Medulla oblongata (tissue), 1 donor: ENCODE data around the gene EWSR1.
A peak's percentile ranks its signal among the peaks of the same experiment; 100 is the strongest.

Experiments
- DNase-seq: peaks from one replicate; pipeline ENCODE4 v3.0.0-alpha.2; 2015; ENCODE audit errors: extremely low spot score

EWSR1 gene

DNA sequence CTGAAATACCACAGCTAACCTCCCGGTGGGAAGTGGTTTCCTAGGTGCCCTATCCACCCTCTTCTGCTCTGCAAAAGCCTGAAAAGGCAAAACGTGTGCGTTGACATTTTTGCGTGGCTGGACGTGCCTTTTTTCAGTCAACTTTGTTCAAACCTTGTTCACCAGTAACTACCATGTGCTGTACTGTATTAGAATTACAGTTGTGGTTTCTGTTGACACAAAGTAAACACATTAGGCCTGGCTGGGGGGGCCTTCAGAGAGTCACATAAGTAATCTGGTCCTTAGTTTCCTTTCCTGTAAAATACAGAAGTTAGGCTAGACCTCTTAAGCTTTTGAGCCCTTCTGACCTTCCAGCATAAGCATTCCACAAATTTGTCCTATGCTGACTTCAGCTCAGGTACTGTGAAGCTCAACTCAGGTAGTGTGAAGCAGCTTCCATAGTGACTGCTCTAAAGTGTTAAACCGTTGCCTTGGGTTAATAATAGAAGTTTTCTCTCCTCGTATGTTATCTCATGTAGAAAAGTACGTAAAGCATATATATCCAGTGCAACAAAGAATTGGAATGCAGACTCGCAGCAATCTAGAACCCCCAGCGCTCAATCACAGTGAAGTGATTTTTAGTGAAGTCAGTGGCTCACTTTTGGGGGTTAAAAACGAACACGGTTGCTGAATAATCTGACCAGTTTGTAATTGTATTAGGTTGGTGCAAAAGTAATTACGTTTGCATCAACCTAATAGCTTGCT, 1.8 kb downstream of the EWSR1 start:
- peak; percentile 21 for DNase-seq

DNA sequence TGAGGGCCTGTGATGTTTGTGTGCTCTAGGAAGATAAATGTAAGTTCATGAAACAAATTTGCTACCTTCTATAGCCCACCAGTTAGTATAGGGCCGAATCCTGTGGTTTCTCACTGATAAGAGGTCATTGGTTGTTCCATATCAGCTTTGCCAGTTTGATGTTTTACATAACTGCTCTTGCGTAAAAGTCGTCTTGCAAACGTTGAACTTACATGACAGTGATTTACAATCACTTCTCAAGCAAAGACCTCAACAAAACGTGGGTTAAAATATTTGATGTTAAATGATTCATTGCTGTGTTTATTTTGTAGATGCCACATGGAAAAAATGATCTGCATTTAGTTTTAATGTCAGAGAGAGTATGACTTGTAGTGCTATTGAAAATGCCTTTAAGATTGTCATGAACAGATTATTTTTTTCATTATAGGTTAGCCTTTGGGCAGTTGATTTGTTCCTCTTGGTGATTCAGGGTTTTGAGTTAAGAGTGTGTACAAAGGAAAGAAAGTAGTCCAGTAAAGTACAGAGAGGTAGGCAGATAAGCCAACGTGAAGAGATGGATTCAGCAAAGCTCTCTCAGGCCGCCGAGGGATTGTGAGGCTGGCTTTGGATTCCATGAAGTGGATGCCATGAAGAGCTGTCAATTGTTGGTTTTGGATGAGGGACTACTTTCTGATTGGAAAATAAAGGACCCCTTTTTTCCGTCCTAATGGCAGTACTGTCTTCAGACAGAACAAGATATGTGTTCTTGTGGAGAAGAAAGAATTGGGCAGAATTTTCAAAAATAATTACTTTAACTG, 2.6 kb downstream of the EWSR1 start:
- peak; percentile 27 for DNase-seq

DNA sequence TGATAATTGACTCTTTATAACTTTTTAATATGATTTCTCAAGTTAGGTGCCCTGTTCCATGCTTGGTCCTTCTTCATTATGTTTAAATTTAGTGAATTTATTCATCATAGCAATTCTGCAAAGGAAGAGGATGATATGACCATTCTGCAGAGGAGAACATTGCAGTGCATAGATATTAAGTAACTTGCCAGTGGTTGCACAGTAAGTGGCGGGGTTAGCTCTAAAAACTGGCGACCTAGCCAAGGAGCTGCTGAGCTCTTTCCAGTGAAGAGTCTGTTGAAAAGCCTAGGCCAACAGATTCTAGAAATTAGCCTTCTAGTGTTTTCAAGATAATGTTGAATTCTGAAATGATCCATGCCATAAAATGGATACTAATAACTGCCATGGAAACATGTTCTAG, 4.6 kb downstream of the EWSR1 start:
- DNase-seq, result no peak

DNA sequence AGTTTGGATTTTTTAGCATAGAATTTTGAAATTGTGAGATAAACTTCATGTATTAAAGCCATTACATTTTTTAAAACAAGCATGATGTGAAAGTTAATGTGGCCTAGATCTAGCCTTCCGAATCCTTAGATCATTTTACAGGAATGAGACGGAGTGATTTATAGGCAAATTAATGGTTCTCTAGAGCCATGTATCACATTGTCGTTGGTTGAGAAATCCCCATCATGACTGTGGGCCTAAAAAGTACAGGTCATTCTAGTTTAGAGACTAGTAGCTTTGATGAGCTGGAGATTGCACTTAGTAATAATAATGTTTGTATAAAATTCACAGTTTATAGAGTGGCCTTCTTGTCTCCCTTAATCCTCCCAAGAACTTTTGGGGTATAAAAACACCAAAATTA, 7.1 kb downstream of the EWSR1 start:
- DNase-seq, result no peak

DNA sequence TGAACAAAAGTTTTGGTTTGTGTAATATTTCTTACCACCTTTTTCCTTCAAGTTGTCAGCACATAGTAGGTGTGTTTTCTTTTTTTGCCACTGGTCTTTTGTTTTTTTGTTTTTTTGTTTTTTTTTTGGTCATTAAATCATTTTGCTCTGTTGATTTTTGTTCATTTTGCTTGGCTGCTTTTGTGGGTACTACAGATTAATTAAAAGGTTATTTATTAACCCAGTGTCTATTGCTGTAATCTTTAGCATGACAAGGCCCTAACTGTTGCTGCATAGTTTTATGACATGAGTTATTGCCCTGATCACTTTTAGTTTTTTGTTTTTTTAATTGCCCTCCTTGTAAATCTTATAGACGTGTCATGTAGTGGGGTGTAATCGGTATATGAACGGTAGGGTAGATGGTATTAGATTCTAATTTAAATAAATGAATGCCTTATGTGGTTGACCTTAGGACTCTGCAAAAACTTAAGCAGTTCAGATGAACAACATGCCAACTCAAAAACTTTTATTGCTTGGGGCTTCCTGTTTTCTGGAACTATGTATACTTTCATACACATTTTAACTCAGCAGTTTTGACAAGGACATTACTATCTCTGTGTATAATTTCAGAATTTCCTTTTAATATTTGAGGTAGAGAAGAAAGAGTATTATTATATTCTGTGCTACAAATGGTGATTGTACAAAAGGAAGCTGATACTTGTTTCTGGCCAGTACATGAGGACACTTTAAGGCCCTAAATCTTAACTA, 7.9 kb downstream of the EWSR1 start:
- no peak for DNase-seq

DNA sequence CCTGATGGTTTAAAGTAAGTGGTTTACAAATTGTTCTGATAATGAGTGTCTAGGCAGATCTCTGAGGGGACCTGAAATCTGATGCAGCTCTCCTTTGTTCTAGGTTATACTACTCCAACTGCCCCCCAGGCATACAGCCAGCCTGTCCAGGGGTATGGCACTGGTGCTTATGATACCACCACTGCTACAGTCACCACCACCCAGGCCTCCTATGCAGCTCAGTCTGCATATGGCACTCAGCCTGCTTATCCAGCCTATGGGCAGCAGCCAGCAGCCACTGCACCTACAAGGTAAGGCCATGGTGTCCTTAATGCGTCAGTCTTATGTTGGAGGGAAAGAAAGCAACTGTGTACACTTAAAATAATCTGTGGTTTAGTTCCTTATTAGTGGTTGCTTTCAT, 9.9 kb downstream of the EWSR1 start:
- no peak for DNase-seq

DNA sequence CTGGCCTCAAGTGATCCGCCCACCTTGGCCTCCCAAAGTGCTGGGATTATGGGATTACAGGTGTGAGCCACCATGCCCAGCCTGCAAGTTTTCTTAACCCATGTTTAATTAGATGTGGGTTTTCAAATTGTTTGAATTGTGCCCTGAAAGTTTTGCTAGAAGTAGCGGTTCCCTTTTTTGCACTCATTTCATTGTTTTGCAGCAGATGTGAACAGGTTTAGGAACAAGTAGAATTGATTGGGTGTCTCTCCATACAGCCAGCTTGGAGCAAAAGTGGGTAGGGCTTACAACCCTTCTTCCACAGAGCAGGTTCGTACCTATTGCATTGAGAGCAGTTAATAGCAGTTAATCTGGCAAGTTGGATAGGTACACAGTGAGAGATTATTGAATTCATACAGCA, 16.1 kb downstream of the EWSR1 start:
- no peak for DNase-seq

DNA sequence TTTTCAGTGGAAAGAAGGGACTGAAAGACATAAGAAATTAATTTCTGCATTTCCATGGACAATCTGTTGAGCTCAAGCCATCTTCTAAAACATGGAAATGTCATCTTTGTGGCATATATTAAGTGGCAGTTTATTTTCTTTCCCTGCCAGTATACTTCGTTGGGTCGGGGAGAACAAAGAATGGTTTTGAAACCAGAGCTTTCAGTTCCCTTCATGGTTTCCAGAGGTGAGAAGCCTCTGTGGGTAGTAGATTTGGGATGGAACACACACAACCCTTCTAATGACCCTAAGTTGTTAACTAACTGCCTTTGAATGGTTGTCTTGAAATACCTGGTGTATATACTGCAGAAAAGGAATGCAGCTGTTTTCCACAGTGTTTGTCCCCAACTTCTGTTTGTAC, 20.8 kb downstream of the EWSR1 start:
- no peak for DNase-seq

DNA sequence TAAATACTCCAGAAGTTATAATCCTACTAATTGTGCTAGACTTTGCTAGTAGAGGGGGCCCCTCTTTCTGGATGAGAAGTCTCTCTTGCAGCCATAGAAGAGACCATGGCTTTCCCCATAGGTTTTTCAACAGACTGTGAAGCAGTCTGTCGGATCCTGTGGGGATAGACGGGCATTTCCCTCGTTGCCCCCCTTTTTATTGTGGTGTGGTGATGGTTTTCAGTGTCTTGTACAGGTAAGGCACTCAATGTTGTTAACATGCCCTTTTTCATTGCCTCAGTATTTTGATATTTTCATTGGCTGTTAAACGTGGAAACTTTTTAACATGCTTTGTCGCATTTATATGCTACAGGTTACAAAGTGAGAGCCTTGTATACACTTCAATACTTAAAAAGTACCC, 22.0 kb downstream of the EWSR1 start:
- no peak for DNase-seq

DNA sequence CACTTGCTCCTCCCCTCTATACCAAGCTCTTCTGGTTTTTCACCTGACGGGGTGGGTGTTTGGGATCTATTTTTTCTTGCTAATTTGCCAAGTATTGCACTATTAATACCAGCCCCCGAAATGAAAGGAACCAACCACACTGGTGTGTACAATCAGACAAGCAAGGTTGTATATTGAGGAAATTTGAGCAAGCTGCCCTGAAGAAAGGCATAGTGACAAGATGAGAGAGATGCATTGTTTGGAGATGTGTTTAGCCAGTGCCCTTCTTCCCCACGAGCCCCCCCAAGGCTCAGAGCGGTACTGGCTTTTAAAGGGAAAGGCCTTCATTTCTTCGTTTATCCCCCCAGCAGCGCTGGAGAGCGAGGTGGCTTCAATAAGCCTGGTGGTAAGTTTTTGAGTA, 23.1 kb downstream of the EWSR1 start:
- peak; percentile 55 for DNase-seq

DNA sequence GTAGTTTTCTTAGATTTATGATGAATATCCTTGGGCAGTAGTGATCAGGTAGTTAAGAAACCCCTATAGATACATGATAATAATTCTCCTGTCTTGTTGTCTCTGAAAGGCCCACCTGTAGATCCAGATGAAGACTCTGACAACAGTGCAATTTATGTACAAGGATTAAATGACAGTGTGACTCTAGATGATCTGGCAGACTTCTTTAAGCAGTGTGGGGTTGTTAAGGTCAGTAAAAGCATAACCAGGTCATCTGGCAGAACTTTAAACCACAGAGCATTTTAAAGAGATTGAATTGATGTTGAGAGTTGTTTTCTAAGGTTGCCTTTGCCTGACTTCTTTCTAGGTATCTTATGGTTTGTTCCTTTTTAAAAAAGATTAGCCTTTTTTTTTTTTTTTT, 24.3 kb downstream of the EWSR1 start:
- DNase-seq, result no peak

DNA sequence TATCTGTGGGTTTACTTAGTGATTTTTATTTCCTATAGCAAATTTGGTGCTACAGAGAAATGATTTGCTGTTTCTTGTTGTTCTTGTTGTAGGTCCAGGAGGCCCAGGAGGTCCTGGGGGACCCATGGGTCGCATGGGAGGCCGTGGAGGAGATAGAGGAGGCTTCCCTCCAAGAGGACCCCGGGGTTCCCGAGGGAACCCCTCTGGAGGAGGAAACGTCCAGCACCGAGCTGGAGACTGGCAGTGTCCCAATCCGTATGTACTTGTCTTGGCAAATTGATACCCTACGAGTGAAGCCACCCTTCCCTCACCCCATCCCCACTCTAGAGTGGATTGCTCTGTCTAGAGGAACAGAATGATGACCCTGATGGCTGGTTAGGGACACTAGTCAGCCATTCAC, 30.6 kb downstream of the EWSR1 start:
- no peak for DNase-seq

DNA sequence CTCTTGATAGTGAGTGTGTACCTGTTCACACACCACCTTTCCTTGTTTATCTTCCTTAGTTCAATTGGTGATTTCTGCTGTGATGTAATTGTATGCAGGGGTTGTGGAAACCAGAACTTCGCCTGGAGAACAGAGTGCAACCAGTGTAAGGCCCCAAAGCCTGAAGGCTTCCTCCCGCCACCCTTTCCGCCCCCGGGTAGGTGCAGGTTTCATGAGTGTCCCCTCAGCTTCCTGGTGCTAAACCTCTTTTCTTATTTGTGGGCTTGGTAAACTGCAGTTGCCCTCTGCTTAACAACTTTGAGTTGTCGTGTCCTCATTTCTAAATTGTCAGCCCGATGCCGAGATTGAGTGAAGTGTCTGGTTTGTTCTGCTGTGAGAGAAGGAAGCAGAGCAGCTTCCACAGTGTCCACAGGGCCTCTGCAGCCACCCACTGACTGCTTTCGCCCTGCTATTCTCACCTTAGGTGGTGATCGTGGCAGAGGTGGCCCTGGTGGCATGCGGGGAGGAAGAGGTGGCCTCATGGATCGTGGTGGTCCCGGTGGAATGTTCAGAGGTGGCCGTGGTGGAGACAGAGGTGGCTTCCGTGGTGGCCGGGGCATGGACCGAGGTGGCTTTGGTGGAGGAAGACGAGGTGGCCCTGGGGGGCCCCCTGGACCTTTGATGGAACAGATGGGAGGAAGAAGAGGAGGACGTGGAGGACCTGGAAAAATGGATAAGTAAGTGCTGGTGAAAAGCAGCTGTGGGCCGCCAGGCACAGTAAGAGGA, 31.2 kb downstream of the EWSR1 start:
- no peak for DNase-seq

DNA sequence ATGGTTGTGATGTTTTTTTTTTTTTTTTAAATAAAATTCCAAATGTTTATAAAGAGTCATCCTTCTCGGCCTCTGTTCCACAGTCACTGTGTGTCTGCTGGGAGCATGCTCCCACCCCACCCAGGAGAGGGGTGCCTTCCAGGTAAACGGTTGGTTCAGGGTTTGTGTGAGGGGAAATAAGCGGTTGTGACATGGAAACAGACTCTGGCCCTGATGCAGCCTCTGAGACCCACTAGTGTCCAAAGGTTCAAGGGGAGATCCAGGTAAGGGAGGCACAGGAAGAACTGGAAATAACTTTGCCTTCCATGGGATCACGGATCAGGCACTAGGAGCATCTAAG, 32.4 kb downstream of the EWSR1 start:
- DNase-seq, result no peak

DNA sequence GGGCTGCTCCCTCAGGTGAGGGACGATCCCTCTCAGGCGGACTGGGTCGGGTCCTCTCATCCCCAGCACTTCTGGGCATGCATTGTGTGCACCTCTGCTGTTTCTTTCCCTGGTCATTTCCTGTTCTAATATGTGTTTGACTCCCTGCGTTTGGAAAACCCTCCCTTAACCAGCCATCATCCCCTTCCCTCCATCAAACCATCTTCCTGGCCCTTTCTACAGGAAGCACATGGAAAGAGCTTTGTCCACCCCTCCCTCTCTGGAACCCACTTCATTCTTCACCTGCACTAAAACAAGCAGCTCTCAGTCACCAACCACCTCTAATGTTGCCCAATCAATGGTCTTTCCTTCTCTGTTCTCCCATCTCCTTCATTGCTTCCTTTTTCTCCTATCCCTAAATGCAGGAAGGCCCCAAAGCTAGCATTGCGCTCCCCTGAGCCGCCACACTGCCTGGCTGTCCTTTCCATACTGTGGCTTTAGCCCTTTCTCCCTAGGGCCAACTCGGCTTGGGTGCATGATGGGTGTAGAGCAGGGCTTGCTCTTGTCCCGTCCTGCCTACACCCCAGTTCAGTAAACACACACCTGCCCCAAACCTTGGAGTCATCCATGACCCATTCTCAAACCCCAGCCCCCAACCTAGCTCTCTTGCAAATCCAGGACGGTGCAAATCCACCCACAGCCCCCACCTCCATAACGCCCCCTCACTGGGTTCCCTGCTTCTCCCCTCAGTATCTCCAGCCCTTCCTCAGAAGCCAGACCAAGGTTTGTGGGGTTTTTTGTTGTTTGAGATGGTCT, 32.9 kb downstream of the EWSR1 start:
- DNase-seq, result no peak

DNA sequence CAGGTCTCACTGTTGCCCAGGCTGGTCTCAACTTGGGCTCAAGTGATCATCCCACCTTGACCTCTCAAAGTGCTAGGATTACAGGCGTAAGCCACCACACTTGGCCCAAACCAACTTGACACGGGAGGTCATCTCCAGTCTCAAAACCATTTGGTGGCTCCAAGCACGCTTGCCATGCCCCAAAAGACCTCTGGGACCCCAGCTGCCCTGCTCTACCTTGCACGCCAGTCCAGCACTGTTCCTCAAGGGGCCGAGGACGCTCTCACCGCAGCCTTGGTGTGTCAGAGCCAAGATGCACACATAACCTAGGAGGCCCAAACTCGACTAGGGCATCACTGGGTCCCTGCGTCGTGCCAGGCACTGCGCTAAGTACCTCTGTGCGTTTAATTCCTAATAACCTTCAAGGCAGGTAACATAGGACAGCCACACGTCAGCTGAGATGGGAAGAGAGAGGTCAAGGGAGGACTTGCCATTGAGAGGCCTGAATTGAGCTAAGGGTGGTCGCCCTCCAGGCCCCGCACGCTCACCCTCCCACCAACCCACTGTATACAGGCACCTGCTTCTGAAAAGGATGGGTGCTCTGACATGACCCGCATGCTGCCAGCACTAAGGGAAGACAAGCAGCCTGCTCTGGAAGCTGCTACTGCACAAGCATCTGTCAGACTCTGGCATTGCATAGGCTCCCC, 33.8 kb downstream of the EWSR1 start:
- no peak for DNase-seq

DNA sequence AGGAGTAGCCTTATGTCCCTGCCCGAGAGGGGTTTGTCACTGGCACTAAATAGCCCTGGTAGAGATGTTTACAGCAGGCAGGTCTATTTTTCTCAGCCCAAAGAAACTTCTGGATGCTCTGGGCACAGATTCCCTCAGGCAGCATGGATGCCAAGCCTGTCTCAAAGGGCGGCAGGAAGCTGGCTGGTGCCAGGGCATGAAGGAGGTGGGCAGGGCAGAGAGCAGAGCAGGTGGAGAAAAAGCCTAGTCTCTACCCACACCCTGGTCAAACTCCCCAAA, 34.3 kb downstream of the EWSR1 start:
- peak; percentile 62 for DNase-seq

DNA sequence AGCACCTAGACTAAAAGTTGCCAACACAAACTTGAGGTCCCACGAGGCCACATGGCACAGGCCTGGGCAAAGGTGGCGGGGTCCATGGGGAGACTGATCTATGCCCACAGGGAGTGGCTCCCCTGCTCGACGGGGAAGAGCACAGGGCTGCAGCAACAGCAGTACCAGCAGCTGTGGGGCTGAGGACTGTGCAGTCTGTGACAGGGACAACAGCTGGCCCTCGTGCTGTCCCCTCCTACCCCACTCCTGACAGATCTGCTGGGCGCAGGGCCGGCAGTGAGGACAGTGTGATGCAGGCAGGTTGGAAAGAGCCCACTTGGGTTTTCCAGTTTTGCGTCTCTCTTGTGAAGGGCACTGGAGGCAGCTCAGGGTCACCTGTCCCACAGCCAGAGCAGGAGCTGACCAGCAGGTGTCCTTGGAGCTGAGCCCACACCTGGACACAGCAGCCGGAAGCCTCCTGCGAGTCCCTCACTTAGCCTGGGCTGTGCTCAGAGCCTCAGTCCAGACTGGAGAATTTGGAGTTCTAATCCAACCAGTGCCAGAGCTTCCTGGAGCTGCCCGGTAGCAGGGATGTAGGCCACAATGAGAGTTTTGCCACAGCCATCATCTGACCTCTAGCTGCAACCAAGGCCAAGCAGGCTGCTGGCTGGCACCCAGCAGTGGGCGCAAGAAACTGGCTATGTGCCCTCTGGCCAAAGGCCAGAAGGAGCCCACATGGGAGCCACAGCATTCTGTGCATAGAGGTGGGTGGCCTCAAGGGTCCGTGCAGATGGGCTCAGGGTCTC, 34.8 kb downstream of the EWSR1 start:
- peak; percentile 54 for DNase-seq

DNA sequence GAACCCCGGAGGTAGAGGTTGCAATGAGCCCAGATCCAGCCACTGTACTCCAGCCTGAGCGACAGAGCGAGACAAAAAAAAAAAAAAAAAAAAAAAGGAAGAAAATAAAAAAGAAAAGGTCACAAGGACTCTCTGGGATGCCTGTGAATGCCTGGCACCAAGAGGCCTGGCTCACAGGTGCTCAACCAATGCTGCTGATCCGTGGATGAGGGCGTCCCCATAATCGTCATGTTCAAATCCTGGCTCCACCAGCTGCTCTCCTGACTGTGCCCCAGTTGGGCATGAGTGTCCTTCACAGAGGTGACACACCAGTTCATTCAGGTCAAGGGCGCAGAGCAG, 37.7 kb downstream of the EWSR1 start:
- no peak for DNase-seq

DNA sequence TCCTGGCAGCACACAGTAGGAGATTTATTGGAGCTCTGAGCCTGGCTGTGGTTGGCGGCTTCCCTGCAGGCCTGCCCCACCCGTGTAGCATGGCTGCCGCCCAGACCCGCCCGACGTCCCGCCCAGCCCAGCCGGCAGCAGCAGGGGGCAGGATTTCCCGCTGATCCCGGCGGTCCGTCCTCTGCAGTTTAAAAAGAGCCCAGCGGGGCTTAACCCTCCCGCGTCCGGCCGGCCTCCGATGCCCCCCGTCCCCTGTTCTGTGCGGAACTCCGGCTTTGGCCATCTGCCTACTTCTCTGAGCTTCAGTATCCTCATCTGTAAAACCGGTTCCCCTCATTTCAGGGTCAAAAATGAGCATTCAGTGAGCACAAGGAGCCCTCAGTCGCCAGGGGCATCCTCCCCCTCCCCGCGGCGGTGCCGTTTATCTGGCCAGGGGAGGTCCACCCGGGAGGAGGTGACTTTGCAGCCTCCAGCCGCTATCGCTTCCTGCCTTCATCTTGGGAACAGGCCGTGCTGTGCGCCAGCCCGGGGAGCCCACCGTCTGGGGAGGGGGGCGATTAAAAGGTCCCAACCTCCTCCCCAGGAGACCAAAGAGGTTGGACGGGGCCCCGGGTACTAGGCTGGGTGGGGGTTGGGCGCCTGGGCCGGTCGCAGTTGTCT, 38.2 kb downstream of the EWSR1 start, which contains the start of gene GAS2L1:
TSS of gene GAS2L1 (plus strand) at position 476 of the 660 bp plus-strand sequence. CDS start 1,456 bp downstream, outside the sequence.
- peak; percentile 72 for DNase-seq
